Neuronal stem cell (in vitro differentiated cells): ENCODE measurements around the gene NMUR2.
A peak's percentile ranks its signal among the peaks of the same experiment; 100 is the strongest.

Source experiments
- DNase-seq: peaks from one replicate; pipeline ENCODE4 v3.0.0-alpha.2; 2013; ENCODE audit warnings: low spot score
- H2AFZ ChIP-seq: one replicate; pipeline ENCODE4 v1.6.1; 2013; ENCODE audit warnings: mild to moderate bottlenecking, low read length, inconsistent platforms
- H2AK5ac ChIP-seq: 2 replicates; pipeline ENCODE4 v1.6.1; 2013; ENCODE audit warnings: low read depth, mild to moderate bottlenecking, inconsistent platforms, low read length, moderate library complexity, mixed read lengths
- H2BK120ac ChIP-seq: 2 replicates; pipeline ENCODE4 v1.6.1; 2013; ENCODE audit warnings: low read depth, mild to moderate bottlenecking, inconsistent platforms, low read length, moderate library complexity, mixed read lengths
- H2BK12ac ChIP-seq: one replicate; pipeline ENCODE4 v1.6.1; 2013; ENCODE audit warnings: low read length, inconsistent platforms
- H2BK15ac ChIP-seq: 2 replicates; pipeline ENCODE4 v1.6.1; 2013; ENCODE audit warnings: mild to moderate bottlenecking, low read length, inconsistent platforms, mixed read lengths
- H2BK5ac ChIP-seq: one replicate; pipeline ENCODE4 v1.6.1; 2013; ENCODE audit warnings: inconsistent platforms, mild to moderate bottlenecking, low read length, moderate library complexity
- H3K14ac ChIP-seq: one replicate; pipeline ENCODE4 v1.6.1; 2013; ENCODE audit warnings: low read length, inconsistent platforms
- H3K18ac ChIP-seq: 2 replicates; pipeline ENCODE4 v1.6.1; 2013; ENCODE audit warnings: low read length, inconsistent platforms
- H3K23ac ChIP-seq: 2 replicates; pipeline ENCODE4 v1.6.1; 2013; ENCODE audit warnings: low read depth, mild to moderate bottlenecking, mixed read lengths, low read length, inconsistent platforms; ENCODE audit not compliant: poor library complexity
- H3K27ac ChIP-seq: replicated peaks from 3 replicates; pipeline ENCODE4 v1.5.1; 2013; ENCODE audit warnings: low read length, inconsistent platforms
- H3K27me3 ChIP-seq, 3 experiments: 2 replicates each; pipeline ENCODE4 v1.6.1; 2013; ENCODE audit warnings: low read length in 3 of 3, mild to moderate bottlenecking in 2 of 3, inconsistent platforms in 1 of 3, low read depth in 1 of 3, mixed read lengths in 1 of 3, moderate library complexity in 1 of 3; ENCODE audit not compliant: control insufficient read depth in 3 of 3, insufficient read depth in 3 of 3
- H3K36me3 ChIP-seq, 2 donors: replicated peaks in 1 of 2; 2 replicates each; pipeline ENCODE4 v1.6.1; 2013; ENCODE audit warnings: low read length in 2 of 2; ENCODE audit not compliant: control insufficient read depth in 2 of 2, insufficient read depth in 2 of 2
- H3K4ac ChIP-seq: 2 replicates; pipeline ENCODE4 v1.6.1; 2013; ENCODE audit warnings: inconsistent platforms, mild to moderate bottlenecking, low read length, moderate library complexity
- H3K4me1 ChIP-seq, 2 donors: 1 replicate in 1 of 2; 2 replicates in 1 of 2; pipeline ENCODE4 v1.6.1; 2013; ENCODE audit warnings: low read length in 2 of 2, low read depth in 1 of 2; ENCODE audit not compliant: control insufficient read depth in 2 of 2, insufficient read depth in 1 of 2
- H3K4me2 ChIP-seq: one replicate; pipeline ENCODE4 v1.6.1; 2013; ENCODE audit warnings: mild to moderate bottlenecking, low read length, inconsistent platforms; ENCODE audit not compliant: insufficient read depth, poor library complexity, severe bottlenecking
- H3K4me3 ChIP-seq, 2 donors: 2 replicates each; pipeline ENCODE4 v1.5.1; 2013; ENCODE audit warnings: low read length in 2 of 2, mild to moderate bottlenecking in 2 of 2, inconsistent platforms in 1 of 2, moderate library complexity in 1 of 2
- H3K79me1 ChIP-seq: one replicate; pipeline ENCODE4 v1.6.1; 2013; ENCODE audit warnings: low read depth, mild to moderate bottlenecking, inconsistent platforms, low read length, moderate library complexity
- H3K9ac ChIP-seq: one replicate; pipeline ENCODE4 v1.6.1; 2013; ENCODE audit warnings: mild to moderate bottlenecking, low read depth, low read length, inconsistent platforms; ENCODE audit not compliant: poor library complexity
- H3K9me3 ChIP-seq, 2 donors: replicated peaks in 1 of 2; 2 replicates each; pipeline versions ENCODE3 to v1.6.1; 2013; ENCODE audit warnings: low read length in 2 of 2, mild to moderate bottlenecking in 2 of 2, inconsistent platforms in 1 of 2, low read depth in 1 of 2, mixed read lengths in 1 of 2, moderate library complexity in 1 of 2; ENCODE audit not compliant: control insufficient read depth in 2 of 2, insufficient read depth in 1 of 2
- H4K8ac ChIP-seq: one replicate; pipeline ENCODE4 v1.6.1; 2013; ENCODE audit warnings: low read depth, mild to moderate bottlenecking, inconsistent platforms, low read length, moderate library complexity
- H4K91ac ChIP-seq: one replicate; pipeline ENCODE4 v1.6.1; 2013; ENCODE audit warnings: low read length, low read depth, mild to moderate bottlenecking, inconsistent platforms; ENCODE audit not compliant: poor library complexity
- WGBS, 2 donors: extraction: QIAGEN DNeasy Blood & Tissue Kit; methylation state at CpG; one replicate each; pipeline ENCODE4 v1.1.7; 2013; ENCODE audit warnings: missing lambda C conversion rate in 2 of 2, mixed read lengths in 1 of 2; ENCODE audit not compliant: insufficient read length in 2 of 2, insufficient replicate concordance in 1 of 2; ENCODE audit errors: extremely low coverage in 2 of 2; 5-methylcytosine and 5-hydroxymethylcytosine counted together

Gene NMUR2

DNA sequence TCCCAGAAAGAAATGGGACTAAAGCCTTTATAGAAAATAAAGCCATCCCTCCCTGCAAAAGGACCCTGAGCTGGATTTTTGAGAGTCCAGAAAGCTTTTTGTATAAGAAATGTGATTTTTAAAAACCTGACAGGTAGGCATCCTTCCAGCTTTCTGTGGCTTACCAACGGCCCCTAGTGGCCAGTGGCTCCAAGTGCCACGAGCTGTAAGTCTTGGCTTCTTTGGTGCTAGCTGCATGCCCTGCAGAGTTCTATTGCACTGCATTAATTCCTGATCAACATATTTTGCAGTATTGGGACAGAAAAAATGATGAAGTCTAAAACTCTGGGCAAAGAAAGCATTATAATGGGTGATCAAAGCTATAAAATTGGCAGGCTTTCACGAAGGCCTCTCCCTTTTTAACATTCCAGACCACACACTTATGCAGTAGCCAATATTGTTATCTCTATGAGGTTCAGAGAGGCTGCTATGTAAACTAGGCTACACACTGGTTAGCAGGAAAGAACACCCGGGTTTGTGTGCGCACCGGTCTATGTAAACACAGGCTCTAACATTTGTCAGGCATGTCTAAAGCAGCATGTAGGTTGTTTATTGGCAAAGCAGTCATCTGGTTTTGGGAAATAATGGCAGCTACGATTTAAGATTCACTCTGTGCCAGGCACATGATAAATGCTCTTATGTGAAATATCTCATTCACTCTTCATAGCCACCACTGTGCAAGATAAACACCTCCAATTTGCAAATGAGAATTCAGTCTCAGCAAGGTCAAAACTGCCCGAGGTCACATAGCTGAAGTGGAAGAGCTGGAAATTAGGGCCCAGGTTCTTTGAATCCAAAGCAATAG, 55.2 kb downstream of the NMUR2 start:
- H3K36me3 ChIP-seq = no peaks in the 10 kb centered on the region
- H3K14ac ChIP-seq = no peak overlapping the region
- H3K4me3 ChIP-seq = no peak overlapping the region
- H2BK15ac ChIP-seq = no peak overlapping the region
- H3K79me1 ChIP-seq = no peaks in the 10 kb centered on the region
- peak; percentile 20 for DNase-seq
- no peaks in the 10 kb centered on the region for H3K4me1 ChIP-seq
- no peak overlapping the region for H2BK5ac ChIP-seq
- no peak overlapping the region for H3K9ac ChIP-seq
- no peak overlapping the region for H4K8ac ChIP-seq
- H2BK12ac ChIP-seq = no peak overlapping the region
- no peak overlapping the region for H2BK120ac ChIP-seq
- H3K27ac ChIP-seq = no peak overlapping the region
- H3K4ac ChIP-seq = no peak overlapping the region
- no peak overlapping the region for H2AK5ac ChIP-seq
- no peak overlapping the region for H3K23ac ChIP-seq
- peaks cover 0 to 2% of the 10 kb centered on the region in 2 donors for H3K9me3 ChIP-seq
- H3K4me2 ChIP-seq = no peak overlapping the region
- no CpG with 5 or more reads among the region's 8 CpGs for WGBS, 2 donors
- H2AFZ ChIP-seq = no peak overlapping the region
- no peak overlapping the region for H3K18ac ChIP-seq
- no peaks in the 10 kb centered on the region for H3K27me3 ChIP-seq
- no peak overlapping the region for H4K91ac ChIP-seq
